ENCODE results near the gene PLCL1.
A peak's percentile ranks its signal among the peaks of the same experiment; 100 is the strongest.
"Not testable (repeated sequence)": the region's sequence is repeated elsewhere in the genome, so short reads cannot be mapped to it uniquely, and the experiment has no call there.

Gene PLCL1

DNA sequence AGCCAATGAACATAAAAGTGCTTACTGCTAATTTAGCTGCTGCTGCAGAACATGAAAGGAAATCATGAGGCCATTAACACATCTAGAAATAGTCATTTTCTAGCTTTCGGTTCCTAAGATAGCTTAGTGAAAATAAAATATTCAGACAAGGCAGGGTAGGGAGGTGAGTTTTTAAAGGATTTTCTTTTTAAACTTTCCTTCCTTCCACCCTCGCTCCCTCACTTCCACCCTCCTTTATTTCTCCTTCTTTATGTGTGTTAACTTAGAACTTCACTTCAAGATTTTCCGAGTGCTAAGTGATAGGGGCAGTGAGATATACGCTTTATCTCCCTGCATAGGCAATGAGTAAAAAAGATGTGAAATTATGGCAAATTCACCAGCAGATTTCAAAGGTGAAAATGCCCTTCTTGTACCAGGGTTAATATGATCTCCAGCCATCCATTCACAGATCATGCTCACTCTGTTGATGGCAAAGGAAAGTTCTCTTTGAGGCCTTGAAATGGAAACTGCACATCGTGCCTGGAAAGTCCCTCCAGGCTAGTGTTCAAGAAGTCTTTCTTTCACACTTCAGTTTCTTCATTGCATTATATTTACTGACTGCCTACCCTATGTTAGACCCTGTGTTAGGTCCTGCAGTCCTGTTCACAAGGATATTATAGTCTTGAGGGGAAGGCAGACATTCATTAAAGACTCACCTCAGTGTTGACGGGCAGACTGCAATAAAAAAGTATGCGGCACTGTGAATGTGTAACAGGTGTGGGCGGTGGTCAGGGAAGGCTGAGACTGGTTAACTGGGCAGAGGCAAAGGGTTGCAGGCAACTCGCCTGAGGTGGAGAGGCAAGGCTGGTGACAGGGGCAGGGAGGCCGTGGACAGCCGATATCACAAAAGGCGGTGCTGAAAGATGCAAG, 200.8 kb downstream of the PLCL1 start:
- Mint-ChIP-seq H3K4me1 (ENCODE audit: low read depth in 2 of 2) (peaks cover 4 to 5% of the 10 kb centered on the region in 2 donors), H3K27ac (peak overlapping the region; percentile 10 to 22), H3K4me3 (peak overlapping the region; percentile 17 to 51), H3K27me3 (no peaks in the 10 kb centered on the region), H3K9me3 (peaks cover 0 to 5% of the 10 kb centered on the region in 2 donors), H3K36me3 (ENCODE audit: insufficient read depth) (peaks cover 3% of the 10 kb centered on the region)
- DNase-seq (no peak), ATAC-seq (replicated peaks) (peak; percentile 58)

DNA sequence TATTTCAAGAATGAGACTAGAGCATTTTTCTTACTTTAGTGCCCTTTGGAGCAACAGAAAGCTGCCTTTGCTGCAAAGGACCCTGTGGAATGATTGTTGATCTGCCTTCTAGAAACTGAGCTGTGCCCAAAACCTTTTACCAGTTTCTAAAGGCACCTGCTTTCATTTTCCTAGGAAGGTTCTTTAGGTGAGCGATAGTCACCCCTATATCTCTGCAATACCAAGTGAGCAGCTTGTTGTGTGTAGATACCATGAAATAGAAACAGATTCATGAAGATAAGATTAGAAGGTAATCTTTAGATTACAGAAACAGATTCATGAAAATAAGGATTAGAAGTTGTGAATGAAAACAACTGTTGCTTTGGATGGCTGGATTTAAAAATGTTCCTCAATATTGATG, 202.3 kb downstream of the PLCL1 start:
- H3K4me3 Mint-ChIP-seq = no peak overlapping the region
- H3K36me3 Mint-ChIP-seq (ENCODE audit: insufficient read depth) = peaks cover 3% of the 10 kb centered on the region

DNA sequence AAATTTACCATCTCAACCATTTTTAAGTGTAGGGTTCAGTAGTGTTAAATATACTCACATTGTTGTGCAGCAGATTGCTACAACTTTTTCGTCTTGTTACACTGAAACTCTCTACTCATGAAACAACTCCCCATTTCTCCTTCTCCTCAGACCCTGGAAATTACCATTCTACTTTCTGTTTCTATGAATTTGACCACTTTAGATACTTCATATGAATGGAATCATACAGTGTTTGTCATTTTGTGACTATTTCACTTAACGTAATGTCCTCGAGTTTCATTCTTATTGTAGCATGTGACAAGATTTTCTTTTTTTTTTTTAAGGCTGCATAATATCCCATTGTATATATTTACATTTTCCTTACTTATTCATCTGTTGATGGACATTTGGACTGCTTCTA, 203.8 kb downstream of the PLCL1 start:
- no peak overlapping the region for H3K4me3 Mint-ChIP-seq
- ATAC-seq (replicated peaks) = no peak
- DNase-seq = no peak
- H3K4me1 Mint-ChIP-seq (ENCODE audit: low read depth in 2 of 2) = peaks cover 4 to 5% of the 10 kb centered on the region in 2 donors
- peaks cover 1 to 11% of the 10 kb centered on the region in 2 donors for H3K9me3 Mint-ChIP-seq
- H3K36me3 Mint-ChIP-seq (ENCODE audit: insufficient read depth) = peaks cover 3% of the 10 kb centered on the region
- H3K27me3 Mint-ChIP-seq = no peaks in the 10 kb centered on the region
- H3K27ac Mint-ChIP-seq = no peak overlapping the region

More for the DNA sequence above, 202.3 kb downstream of the PLCL1 start:
- DNase-seq = no peak
- no peaks in the 10 kb centered on the region for H3K27me3 Mint-ChIP-seq
- no peak for ATAC-seq (replicated peaks)
- no peak overlapping the region for H3K27ac Mint-ChIP-seq
- peaks cover 4 to 5% of the 10 kb centered on the region in 2 donors for H3K4me1 Mint-ChIP-seq (ENCODE audit: low read depth in 2 of 2)
- H3K9me3 Mint-ChIP-seq = peaks cover 0 to 11% of the 10 kb centered on the region in 2 donors

DNA sequence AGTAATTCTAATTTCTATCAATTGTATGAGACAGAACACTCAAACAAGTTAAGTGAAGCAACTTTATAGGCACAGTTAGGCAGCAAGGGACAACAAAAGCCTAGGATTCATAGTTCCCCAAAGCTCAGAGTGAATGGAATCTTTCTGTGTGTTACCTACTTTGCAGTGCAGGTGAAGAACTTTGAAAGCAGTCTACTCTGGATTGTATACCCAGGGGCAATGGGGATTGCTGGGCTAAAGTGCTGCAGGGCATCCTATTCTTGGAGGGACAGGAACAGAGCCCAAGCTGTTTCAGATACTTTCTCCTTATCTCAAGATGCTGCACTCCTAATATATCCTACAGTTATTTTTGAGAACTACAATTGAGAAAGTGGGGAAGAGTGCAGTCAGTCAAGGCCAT, 207.6 kb downstream of the PLCL1 start:
- no peak overlapping the region for H3K27ac Mint-ChIP-seq
- no peaks in the 10 kb centered on the region for H3K4me1 Mint-ChIP-seq (ENCODE audit: low read depth in 2 of 2)
- H3K36me3 Mint-ChIP-seq (ENCODE audit: insufficient read depth) = no peaks in the 10 kb centered on the region
- no peak for ATAC-seq (replicated peaks)
- H3K9me3 Mint-ChIP-seq = peaks cover 1 to 11% of the 10 kb centered on the region in 2 donors
- H3K4me3 Mint-ChIP-seq = no peak overlapping the region
- no peaks in the 10 kb centered on the region for H3K27me3 Mint-ChIP-seq
- no peak for DNase-seq

DNA sequence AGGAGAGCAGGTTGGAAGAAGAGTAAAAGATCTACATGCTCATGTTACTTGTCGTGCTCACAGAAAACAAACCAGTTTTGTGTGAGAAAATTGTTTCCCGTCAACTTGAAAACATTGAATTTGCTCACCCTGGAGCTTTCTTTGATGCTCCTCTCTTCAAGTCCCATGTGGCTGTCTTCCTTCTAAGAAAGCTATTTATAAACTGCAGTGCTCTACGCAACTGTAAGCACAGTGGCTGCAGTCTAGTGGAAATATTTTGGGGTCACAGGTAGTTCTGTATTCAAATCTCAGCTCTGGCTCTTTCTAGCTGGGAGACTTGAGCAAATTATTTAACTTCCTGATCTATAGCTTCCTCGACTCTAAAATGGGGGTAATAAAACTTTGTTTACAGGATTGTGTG, 211.8 kb downstream of the PLCL1 start:
- DNase-seq (no peak), ATAC-seq (replicated peaks) (no peak)
- Mint-ChIP-seq H3K4me1 (ENCODE audit: low read depth in 2 of 2) (no peaks in the 10 kb centered on the region), H3K27me3 (no peaks in the 10 kb centered on the region), H3K4me3 (no peak overlapping the region), H3K27ac (no peak overlapping the region), H3K36me3 (ENCODE audit: insufficient read depth) (no peaks in the 10 kb centered on the region), H3K9me3 (peaks cover 1 to 5% of the 10 kb centered on the region in 2 donors)

DNA sequence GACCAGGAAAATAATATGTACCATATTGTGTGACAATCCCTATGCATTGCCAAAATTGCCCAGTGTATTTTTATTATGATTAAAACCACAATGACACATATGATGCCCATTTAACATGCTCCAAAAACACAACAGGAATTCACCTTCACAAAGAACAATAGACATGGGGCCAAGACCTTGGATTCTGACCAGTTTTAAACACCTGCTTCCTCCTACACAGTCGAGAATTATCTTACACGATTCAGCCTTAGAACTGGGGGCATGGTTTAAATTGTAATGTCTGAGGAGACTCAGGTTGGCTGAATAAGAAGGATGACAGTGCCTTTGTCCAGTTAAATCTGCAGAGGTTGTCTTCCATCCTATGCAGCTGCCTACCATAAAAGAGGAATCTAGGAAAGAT, 212.7 kb downstream of the PLCL1 start:
- Mint-ChIP-seq H3K4me1 (ENCODE audit: low read depth in 2 of 2) (no peaks in the 10 kb centered on the region), H3K27ac (no peak overlapping the region), H3K9me3 (peaks cover 1 to 7% of the 10 kb centered on the region in 2 donors), H3K27me3 (no peaks in the 10 kb centered on the region), H3K4me3 (no peak overlapping the region), H3K36me3 (ENCODE audit: insufficient read depth) (no peaks in the 10 kb centered on the region)
- ATAC-seq (replicated peaks) (no peak), DNase-seq (no peak)

DNA sequence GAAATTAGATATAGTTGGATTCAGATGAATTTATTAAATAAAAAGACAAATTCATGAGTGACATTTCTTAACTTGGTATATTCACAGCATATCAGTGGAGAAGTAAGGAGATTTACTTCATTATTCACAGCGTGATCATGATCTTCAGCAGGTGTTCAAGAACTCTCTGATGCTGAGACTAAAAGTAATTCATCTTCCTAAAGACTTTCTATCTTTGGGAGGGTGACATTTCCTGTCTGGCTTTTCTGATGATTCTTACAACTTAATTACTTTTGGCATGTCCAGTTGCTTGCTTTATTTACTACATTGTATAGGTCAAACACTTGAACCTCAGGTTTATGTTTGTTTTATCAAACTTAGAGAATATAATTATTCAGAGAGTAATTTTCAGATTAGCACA, 224.6 kb downstream of the PLCL1 start:
- H3K4me3 Mint-ChIP-seq = no peak overlapping the region

DNA sequence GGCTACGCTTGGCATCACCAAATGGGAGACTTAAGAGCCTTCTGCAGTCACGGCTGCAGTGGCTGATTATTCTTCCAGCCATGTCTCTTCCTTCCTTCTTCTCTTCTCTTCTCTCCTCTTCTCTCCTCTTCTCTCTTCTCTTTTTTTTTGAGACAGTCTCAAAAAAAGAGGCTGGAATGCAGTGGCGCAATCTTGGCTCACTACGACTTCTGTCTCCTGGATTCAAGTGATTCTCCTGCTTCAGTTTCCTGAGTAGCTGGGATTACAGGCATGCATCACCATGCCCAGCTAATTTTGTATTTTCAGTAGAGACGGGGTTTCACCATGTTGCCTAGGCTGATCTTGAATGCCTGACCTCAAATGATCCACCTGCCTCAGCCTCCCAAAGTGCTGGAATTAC, 225.2 kb downstream of the PLCL1 start:
- not testable (repeated sequence) for H3K27me3 Mint-ChIP-seq; ATAC-seq (replicated peaks); H3K9me3 Mint-ChIP-seq; H3K36me3 Mint-ChIP-seq (ENCODE audit: insufficient read depth); H3K4me3 Mint-ChIP-seq; H3K27ac Mint-ChIP-seq; H3K4me1 Mint-ChIP-seq (ENCODE audit: low read depth in 2 of 2); DNase-seq

More for the DNA sequence above, 224.6 kb downstream of the PLCL1 start:
- H3K27ac Mint-ChIP-seq = no peak overlapping the region
- ATAC-seq (replicated peaks) (no peak), DNase-seq (no peak)
- H3K27me3 Mint-ChIP-seq = no peaks in the 10 kb centered on the region
- no peaks in the 10 kb centered on the region for H3K4me1 Mint-ChIP-seq (ENCODE audit: low read depth in 2 of 2)
- no peaks in the 10 kb centered on the region for H3K36me3 Mint-ChIP-seq (ENCODE audit: insufficient read depth)
- H3K9me3 Mint-ChIP-seq = no peaks in the 10 kb centered on the region

DNA sequence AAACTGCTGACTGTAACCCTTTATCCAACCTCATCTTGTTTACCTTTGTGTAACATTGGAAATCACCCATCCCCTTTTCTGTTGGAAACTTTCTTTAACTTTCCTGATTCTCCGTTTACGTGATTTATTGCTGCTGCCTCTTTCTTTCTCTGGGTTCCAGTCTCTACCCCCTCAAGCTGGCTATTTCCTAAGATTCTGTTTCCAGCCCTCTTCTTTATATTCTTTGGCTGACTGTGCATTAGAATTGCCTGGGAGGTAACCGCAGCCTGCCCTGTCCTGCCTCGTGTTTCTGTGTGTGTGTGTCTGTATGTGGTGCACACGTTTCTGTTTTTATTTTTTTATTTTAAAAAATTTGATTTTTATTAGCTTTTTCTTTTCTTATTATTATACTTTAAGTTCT, 229.2 kb downstream of the PLCL1 start:
- no peak overlapping the region for H3K4me3 Mint-ChIP-seq
- H3K9me3 Mint-ChIP-seq = no peaks in the 10 kb centered on the region
- no peak overlapping the region for H3K27ac Mint-ChIP-seq
- no peaks in the 10 kb centered on the region for H3K4me1 Mint-ChIP-seq (ENCODE audit: low read depth in 2 of 2)
- no peaks in the 10 kb centered on the region for H3K36me3 Mint-ChIP-seq (ENCODE audit: insufficient read depth)
- no peaks in the 10 kb centered on the region for H3K27me3 Mint-ChIP-seq
- ATAC-seq (replicated peaks) (no peak), DNase-seq (no peak)

DNA sequence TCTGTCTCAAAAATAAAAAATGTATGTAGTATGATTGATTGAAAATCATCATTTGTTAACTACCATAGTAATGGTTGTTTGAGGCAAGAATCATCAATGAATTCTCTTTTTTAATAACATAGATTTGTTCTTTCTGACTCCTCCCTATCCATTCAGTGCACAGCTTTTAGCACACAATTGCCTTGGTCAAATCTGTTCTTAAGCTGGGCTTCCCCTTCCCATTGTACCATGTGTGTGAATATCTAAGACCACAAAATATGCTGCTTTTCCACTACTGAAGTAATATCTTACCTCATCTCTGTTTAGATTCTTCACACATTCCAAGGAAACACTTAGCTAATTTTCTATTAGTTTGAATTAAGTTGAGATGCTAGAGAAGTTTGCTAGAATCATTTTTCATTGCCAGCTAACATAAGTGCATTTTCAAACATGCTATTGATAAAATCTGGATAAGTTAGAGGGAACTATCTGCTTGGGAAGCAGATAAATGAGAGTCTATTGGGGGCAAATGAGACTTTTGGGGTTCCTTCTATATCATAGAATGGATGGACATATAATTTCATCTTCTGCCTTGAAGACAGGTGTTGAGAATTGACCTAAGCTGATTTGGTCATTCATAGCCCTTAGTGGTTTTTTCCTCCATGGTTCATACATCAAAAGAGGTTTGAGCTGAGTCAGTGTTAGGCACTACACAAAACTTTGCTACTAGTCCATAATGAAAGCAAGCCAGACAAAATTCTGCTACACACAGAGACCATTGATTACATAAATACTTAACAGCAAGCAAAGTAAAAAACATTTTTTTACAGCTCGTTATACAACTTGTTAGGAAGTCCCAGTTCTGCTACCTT, 231.9 kb downstream of the PLCL1 start:
- H3K27me3 Mint-ChIP-seq = no peaks in the 10 kb centered on the region
- ATAC-seq (replicated peaks) (no peak), DNase-seq (no peak)
- H3K4me3 Mint-ChIP-seq = no peak overlapping the region
- peaks cover 0 to 7% of the 10 kb centered on the region in 2 donors for H3K4me1 Mint-ChIP-seq (ENCODE audit: low read depth in 2 of 2)
- no peaks in the 10 kb centered on the region for H3K36me3 Mint-ChIP-seq (ENCODE audit: insufficient read depth)
- no peak overlapping the region for H3K27ac Mint-ChIP-seq
- H3K9me3 Mint-ChIP-seq = no peaks in the 10 kb centered on the region

DNA sequence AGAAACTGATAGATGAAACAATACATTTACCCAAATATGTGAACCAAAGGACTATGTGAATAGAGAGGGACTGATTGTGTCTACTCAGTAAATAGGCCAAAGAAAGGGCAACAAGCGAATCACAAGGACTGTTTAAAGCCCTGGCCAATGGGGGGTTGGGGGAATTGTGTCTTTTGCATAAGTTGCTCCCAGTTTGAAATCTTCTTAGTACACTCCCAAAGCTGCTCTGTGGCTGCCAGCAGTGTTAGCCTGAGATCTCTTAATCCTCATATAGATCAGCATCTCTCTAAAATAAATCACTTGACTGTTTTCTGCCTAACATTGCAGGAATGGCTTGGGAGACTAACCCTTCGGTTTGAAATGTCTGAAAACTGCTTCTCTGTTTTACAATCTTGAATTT, 236.4 kb downstream of the PLCL1 start:
- Mint-ChIP-seq H3K4me3 (no peak overlapping the region), H3K4me1 (ENCODE audit: low read depth in 2 of 2) (peaks cover 0 to 11% of the 10 kb centered on the region in 2 donors), H3K27me3 (no peaks in the 10 kb centered on the region), H3K9me3 (no peaks in the 10 kb centered on the region), H3K36me3 (ENCODE audit: insufficient read depth) (no peaks in the 10 kb centered on the region), H3K27ac (no peak overlapping the region)
- no peak for ATAC-seq (replicated peaks)
- DNase-seq = no peak

DNA sequence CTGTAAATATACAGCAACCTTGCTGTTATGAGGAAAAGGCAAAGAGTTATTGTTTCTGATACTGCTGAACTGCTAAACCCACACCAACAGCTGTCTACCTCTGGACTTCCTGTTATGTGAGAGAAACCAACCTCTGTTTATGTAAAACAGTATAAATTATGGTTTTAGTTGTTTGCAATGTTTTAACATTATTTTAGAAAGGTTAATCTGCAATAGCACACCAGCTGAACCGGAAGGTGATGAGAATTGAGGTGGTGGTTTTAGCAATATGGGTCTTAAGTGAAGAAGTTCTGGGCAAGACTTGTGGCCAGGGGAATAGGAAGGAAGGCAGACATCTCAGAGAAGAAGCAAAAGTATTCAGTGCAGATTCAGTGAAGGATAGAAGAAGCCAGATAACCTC, 237.8 kb downstream of the PLCL1 start:
- Mint-ChIP-seq H3K36me3 (ENCODE audit: insufficient read depth) (no peaks in the 10 kb centered on the region), H3K4me3 (no peak overlapping the region), H3K9me3 (peaks cover 0 to 2% of the 10 kb centered on the region in 2 donors), H3K4me1 (ENCODE audit: low read depth in 2 of 2) (peaks cover 0 to 12% of the 10 kb centered on the region in 2 donors), H3K27ac (no peak overlapping the region), H3K27me3 (no peaks in the 10 kb centered on the region)
- peak; percentile 74 for ATAC-seq (replicated peaks)
- no peak for DNase-seq

DNA sequence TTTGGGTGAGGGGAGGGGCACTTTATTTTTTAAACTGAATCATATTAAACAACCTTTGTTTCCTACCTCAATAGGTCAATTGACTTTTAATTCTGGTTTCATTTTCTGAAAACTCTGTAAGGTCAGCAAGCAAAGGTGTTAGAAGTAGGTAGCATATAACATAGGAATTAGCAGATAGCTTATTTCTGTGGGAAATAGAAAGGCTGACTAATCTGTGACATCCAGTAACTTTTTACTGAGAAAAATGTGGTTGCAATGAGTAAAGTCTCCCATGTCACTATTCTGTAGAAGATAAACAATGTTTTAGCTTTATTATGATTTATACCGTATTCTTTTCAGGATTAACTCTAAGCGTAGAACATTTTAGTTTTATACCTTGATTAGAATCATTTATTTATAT, 240.4 kb downstream of the PLCL1 start:
- H3K9me3 Mint-ChIP-seq = peaks cover 0 to 2% of the 10 kb centered on the region in 2 donors
- ATAC-seq (replicated peaks) = no peak
- H3K4me3 Mint-ChIP-seq = no peak overlapping the region

More for the DNA sequence above, 240.4 kb downstream of the PLCL1 start:
- no peaks in the 10 kb centered on the region for H3K27me3 Mint-ChIP-seq
- no peak for DNase-seq
- peaks cover 0 to 13% of the 10 kb centered on the region in 2 donors for H3K4me1 Mint-ChIP-seq (ENCODE audit: low read depth in 2 of 2)
- H3K27ac Mint-ChIP-seq = no peak overlapping the region
- H3K36me3 Mint-ChIP-seq (ENCODE audit: insufficient read depth) = no peaks in the 10 kb centered on the region

Data from effector memory CD8-positive, alpha-beta T cell (primary cell).